Prostate gland (tissue), 2 donors: Measurements from ENCODE around the gene SEMA6C.

Experiments used
- CTCF ChIP-seq, 4 experiments: fragments of 200-600 bp in 2 of 4; fragments of 450-650 bp in 2 of 4; sonication (generic) in 2 of 4; IDR thresholded peaks; 1 replicate in 3 of 4; 2 replicates in 1 of 4; pipeline ENCODE4 v1.5.1; 2016 to 2019; ENCODE audit warnings: antibody characterized with exemption in 4 of 4, mild to moderate bottlenecking in 2 of 4, moderate library complexity in 2 of 4
- POLR2AphosphoS5 ChIP-seq: sonication (generic); formaldehyde crosslinking; IDR thresholded peaks from one replicate; pipeline ENCODE4 v1.6.1; 2017; ENCODE audit warnings: antibody characterized with exemption

- TF ChIP-seq CTCF (IDR thresholded peaks at IDR 0.05): no peak
- no peak for TF ChIP-seq POLR2AphosphoS5
These were observed 12.4 kb upstream of the SEMA6C start for GRCh38 chr1:151158751-151159251.
